NCI-H524 (cell line): ENCODE results near the gene SLC9C2.
"Not testable (repeated sequence)": the region's sequence is repeated elsewhere in the genome, so short reads cannot be mapped to it uniquely, and the experiment has no call there.

ENCODE experiments used
- DNase-seq, 2 experiments: peaks; one replicate each; lab custom pipeline; 2025; lab: John Stamatoyannopoulos, UW

The SLC9C2 gene

DNA sequence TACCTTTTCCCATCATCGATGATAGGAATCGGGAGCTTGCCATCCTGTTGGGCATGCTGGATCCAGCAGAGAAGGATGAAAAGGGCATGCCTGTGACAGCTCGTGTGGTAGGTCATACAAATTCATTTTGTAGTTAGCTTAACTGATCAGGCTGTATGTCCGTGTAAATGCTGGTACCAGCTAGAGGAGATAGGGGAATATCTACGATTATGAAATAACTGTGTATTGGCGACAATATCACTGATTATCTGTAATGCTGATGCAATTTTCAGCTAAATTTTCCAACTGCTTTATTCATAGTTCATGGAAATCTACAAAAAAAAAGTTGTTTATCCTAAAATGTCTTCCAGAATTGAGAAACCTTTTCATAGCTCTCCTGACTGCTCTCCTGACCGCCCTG, 117.5 kb downstream of the SLC9C2 start:
- no peak for DNase-seq

DNA sequence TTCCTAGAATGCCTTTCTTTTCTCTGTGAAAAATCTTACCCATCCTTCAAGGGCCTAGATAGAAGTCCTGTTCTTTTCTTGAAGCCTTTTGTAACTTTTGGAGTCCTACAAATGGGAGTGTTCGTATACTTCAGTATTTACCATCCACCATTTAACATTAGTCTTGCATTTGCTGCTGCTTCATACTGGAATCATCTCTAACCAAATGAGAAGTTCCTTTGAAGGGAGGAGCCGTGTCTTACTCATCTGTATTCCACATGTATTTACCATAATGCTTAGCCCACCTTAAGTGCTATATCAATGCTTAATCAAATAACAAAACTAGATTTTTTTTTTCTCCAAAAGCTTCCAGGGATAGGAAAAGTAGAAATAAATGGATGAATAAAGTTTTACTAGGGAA, 118.6 kb downstream of the SLC9C2 start:
- DNase-seq: no peak

DNA sequence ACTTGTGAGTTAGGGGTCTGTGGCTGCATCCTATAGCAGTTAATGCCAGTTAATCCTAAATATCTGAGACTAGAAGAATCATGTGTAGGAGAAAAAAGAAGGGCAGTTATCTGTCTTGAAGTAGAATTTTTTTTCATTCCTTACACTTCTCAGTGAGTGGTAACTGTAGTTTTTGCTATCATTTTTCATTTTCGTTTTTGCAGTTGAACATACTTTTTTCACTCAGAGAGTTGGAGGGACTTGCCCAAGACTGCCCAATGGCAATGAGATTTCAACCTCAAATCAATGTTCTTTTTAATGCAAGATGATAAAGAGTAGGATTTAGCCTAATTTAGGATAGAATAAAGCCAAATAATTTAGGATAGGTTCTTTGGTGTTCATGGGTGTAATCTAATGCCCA, 120.2 kb downstream of the SLC9C2 start:
- no peak for DNase-seq

DNA sequence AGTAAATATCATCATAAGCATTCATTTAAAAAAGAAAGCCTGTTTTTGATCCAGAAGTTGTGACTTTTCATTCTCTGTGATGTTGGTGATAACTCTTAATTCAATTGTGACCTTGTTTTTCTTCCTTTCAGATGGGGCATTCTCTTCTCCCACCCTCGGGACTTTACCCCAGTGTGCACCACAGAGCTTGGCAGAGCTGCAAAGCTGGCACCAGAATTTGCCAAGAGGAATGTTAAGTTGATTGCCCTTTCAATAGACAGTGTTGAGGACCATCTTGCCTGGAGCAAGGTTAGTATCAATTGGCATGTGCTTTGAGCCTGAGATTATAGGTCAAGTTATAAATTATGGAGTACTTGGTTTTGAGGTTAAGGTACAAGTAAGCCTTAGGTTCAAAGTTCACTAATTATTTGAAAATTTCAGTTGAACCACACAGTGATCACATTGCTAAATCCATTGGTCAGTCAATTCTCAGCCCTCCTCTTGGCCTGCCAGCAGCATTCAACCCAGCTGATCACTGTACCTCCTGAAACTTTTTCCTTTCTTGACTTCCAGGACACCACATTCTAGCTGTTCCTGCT, 121.6 kb downstream of the SLC9C2 start:
- DNase-seq: no peak

DNA sequence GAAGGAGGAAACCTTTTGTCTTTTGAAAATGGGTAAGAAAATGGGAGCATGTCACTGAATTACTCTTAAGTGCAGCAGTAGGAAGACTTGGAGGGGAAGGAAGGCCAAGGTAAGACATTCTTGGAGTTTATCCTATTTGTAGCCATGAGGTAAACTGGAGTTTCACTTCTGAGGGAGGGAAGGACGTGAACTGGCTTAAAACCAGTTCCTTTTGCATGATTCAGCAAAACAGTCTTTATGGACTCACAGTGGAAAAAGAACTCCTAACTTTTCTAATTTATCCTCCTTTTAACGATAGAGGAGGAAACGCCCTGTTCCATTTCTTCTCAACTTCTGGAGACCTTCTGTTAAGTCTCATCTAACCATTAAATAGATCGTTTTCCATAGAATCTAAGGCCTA, 123.2 kb downstream of the SLC9C2 start:
- no peak for DNase-seq

DNA sequence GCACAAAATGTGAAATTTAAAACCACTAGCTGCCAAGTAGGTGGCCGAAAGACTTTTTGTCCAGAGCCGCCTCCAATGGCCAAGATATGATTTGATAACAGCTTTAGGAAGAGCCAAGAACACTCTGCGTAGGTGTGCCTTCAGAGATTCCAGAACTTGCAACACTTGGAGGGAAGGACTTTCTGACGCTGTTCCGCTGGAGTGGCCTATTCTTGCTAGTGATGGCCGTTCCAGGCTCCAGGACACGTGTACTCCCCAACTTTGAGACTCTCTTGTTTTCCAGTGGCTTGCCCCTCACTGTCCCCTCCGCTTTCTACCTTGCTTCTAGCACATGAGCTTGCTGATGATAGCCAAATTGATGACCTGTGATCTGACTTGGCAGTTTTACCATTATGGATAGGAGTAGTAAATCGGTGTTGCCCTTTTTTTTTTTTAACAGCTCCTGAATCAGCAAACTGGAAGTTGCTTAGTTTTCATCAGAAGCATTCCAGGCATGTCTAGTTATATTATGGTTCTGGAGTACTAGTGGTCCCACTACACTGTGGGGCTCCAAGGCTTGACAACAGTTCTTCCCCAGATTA, 124.7 kb downstream of the SLC9C2 start:
- peak in 1 of 2 experiments; percentile 25 for DNase-seq

DNA sequence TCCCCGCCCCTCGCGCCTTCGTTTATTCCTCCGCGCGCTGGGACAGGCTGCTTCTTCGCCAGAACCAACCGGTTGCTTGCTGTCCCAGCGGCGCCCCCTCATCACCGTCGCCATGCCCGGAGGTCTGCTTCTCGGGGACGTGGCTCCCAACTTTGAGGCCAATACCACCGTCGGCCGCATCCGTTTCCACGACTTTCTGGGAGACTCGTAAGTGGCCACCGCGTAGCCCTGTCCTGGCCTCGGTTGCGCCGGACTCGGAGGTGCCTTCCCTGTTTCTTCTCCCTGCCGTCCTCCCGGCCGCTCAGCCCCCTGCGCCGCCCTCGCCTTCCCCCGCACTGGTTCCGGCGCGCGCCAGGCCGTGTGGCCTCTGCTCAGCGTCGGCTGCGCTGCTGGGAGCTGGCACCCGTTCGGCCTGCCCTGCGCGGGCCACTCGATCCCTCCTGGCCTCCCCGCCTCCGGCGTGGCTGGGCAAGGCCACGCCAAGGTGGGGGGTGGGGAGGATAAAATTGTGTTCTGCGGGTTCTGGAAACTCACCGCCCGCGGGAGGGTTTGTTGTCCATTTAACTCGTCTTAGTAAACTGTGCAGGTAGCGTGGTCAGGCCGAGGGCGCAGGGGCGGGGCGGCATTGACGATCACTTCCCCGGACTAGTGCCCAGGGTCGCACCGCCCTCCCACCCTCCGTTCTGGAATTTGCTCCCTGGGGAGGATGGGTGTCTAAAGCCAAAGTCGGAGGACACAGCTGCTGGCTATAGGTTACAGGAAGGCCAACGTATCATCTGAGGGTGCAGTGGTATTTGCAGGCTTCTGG, 125.4 kb downstream of the SLC9C2 start, which contains the start of gene PRDX6:
PRDX6 (plus strand) TSS at position 50 of the 808 bp plus-strand sequence; CDS start at position 113, 63 bp downstream.
- peak; percentile 79 to 88 for DNase-seq

DNA sequence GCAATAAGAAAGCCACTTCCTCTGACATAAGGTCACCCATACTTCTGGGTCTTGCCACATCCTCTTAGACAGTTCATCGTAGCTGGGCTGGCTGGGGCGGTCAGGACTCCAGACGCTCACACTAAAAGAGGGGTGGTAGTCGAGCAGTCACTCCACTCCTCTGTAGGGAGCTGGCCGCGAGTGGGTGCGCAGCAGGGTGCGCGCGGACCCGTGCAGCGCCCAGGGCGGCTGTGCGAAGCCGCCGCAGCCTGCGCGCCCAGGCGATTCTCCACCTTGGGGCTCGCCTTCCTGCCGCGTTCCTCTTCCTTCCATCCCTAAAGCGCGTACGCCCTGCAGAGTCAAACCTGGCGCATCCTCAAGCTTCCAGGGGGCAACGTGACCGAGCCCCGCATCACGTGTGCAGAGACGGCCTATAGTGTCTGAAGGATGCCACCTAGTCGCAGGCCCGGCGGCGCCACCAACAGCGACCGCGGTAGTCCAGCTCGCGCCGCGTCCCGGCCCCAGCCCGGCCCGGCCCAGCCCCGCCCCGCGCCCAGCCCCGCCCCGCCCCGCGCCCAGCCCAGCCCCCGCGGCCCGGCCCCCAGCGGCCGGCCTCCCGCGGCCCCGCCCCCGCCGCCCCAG, 126.1 kb downstream of the SLC9C2 start:
- peak; percentile 79 to 95 for DNase-seq

DNA sequence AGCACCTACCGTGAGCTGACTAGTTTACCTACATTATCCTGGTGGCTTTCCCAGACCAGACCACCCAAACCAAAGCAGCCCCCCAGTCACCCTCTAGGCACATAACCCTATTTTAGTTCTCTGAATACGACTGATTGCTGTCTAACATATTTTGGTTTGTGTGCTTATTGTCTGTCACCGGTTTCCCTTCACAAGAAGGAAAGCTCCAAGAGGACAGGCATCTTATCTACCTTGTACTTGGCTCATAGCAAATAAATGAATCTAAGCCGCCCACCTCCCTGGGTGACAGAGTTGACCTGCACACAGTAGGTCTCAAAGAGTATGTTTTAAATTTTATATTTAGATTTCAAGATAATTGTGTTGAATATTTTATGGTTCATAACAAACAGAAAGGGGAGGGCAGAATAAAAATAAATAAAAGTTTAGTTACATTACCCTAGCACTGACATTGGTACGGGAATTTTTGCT, 126.6 kb downstream of the SLC9C2 start:
- DNase-seq: peak in 1 of 2 experiments; percentile 34

DNA sequence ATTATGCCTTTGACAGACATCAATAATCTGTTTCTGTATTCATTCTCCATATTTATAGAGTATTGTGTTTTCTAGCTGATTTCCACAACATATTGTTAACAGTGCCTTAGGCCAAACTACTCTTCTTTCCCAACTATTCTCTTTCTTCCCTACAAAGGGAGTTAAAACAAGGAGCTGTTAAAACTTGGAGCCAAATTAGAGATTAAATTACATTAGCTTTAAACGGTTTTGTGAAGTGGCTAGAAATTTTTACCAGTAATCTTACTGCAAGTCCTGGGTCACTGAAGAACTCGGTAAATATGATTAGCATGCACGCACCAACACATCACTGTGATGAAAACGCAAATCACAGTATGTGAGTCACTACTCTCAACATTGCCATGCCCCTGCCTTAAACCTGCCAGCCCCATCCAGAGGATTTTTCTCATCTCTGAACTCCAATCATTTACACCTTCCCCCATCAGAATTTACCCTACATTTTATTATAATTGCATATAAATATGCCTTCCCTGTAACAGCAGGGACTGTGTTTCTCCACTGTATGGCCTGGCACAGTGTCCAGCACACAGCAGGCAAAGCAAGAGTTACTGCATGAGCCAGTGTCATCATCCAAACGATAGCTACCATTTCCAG, 127.2 kb downstream of the SLC9C2 start:
- DNase-seq: peak in 1 of 2 experiments; percentile 34

DNA sequence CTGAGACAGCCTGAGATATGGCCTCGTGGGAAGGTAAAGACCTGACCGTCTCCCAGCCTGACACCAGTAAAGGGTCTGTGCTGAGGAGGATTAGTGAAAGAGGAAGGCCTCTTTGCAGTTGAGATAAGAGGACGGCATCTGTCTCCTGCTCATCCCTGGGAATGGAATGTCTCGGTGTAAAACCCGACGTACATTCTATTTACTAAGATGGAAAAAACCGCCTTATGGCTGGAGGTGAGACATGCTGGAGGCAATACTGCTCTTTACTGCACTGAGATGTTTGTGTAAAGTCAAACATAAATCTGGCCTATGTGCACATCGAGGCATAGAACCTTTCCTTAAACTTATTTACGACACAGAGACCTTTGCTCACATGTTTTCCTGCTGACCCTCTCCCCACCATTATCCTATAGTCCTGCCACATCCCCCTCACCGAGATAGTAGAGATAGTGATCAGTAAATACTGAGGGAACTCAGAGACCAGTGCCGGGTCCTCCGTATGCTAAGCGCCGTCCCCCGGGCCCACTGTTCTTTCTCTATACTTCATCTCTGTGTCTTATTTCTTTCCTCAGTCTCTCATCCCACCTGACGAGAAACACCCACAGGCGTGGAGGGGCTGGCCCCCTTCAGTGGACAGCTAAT, 128.0 kb downstream of the SLC9C2 start:
- peak; percentile 56 to 75 for DNase-seq

DNA sequence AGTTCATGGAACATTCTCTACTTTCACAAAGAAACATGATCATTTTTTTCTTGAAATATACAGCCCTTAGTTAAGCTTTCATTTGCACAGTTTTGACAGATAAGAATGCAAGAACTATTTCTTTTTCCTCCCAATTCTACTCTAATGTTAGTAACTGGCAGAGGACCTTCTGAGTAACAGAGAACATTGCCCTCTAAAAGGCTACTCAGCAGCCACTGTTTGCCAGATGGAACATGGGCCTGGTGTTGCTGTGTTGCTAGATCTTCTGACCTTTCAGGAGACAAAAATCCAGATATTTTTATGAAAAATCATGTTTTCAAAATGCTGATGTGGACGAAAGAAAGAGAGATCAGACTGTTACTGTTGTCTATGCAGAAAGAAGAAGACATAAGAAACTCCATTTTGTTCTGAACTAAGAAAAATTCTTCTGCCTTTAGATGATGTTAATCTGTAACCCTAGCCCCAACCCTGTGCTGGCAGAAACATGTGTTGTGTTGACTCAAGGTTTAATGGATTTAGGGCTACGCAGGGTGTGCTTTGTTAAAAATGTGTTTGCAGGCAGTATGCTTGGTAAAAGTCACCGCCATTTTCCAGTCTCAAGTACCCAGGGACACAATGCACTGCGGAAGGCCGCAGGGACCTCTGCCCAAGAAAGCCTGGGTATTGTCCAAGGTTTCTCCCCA, 128.6 kb downstream of the SLC9C2 start:
- peak; percentile 42 to 65 for DNase-seq

DNA sequence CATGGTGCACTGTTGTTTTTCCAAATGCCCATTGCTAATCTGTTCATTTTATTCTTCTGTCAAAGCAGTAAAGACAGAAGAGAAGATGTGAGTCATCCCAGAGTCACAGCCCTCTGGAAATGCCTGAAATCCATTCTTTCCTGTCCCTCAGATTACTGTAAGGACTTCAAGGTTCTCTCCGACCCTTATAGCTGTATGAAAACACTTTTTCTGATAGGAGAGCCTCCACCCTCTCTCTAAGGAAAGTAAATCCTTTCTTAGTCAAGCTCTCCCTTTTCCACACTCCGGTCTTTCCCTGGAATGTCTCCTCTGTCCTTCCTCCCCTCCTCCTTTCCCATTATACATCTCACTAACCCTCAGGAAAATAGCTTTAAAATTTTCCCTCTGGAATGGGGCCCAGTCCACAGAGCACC, 129.3 kb downstream of the SLC9C2 start:
- DNase-seq: no peak

DNA sequence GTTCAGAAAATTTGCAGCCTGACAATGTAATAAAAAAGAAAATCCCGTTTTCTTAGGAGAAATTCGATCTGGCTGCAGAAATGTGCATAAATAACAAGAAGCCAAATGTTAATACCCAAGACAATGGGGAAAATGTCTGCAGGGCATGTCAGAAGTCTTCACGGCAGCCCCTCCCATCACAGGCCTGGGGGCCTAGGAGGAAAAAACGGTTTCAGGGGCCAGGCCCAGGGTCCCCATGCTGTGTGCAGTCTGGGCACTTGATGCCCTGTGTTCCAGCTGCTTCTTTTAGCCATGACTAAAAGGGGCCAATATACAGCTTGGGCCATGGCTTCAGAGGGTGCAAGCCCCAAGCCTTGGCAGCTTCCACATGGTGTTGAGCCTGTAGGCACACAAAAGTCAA, 132.3 kb downstream of the SLC9C2 start:
- no peak for DNase-seq

DNA sequence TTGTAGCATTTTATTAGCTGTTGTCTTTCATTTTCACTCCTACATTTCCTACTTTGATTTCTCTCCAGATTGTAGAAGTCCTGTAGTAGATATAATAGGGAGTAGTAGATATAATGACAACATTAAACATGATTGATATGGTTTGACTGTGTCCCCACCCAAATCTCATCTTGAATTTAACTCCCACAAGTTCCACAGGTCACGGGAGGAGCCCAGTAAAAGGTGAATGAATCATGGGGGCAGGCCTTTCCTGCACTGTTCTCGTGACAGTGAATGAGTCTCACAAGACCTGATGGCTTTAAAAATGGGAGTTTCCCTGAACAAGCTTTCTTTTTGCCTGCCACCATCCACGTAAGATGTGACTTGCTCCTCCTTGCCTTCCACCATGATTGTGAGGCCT, 133.2 kb downstream of the SLC9C2 start:
- DNase-seq: no peak

DNA sequence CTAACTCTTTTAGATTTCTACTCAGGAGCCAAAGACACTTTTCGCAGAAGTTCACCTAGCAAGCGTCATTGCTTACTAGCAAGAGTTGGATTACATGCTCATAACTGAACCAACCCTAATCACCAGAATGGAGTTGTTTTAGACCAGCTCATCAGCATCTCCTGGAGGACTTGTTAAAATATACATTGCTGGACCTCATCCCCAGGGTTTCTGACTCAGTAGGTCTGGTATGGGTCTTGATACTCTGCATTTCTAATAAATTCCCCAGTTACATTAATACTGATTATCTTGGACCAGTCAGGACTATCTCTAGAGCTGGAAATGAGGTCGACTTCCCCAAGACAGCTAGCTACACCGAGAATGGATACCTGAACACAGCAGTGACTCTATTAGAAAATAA, 135.4 kb downstream of the SLC9C2 start:
- DNase-seq: no peak

DNA sequence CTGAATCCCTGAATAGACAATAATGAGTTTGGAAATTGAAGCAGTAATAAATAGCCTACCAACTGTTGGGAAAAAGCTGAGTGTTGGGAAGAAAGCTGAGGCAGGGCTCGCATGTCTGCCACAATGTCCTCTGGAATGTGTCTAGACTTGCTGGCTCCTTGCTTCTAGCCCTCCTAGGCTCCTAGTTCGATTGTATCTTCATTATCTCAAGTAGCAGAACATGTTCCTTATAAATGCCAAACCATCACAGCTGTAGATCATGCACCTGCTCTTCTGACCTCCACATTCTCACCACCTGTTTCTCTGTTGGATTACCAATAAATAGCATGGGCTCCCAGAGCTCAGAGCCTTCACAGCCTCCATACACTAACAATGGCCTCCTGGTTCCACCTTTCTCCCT, 138.7 kb downstream of the SLC9C2 start:
- not testable (repeated sequence) for DNase-seq

DNA sequence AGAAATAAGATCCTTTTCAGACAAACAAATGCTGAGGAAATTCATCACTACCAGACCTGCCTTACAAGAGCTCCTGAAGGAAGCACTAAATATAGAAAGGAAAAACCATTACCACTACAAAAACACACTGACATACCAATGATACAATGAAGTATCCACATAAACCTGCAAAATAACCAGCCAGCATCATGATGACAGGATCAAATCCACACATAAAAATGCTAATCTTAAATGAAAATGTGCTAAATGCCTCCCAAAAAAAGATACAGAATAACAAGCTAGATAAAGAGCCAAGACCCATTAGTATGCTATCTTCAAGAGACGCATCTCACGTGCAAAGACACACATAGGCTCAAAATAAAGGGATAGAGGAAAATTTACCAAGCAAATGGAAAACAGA, 140.2 kb downstream of the SLC9C2 start:
- DNase-seq: not testable (repeated sequence)

DNA sequence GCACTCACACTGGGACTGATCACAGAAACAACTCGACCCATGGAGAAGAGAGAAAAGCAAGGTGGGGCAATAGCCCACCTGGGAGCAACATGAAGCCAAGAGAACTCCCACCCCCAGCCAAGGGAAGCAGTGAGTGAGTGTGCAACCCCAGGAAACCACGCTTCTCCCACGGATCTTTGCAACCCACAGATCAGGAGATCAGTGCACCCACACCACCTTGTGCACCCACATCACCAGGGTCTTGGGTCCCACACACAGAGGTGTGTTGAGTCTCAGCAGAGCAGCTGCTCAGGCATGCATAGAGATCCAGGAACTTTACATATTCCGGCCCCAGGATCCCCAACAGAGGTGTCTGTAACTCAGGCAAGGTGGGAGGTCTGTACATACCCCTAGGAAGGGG, 143.0 kb downstream of the SLC9C2 start:
- DNase-seq: no peak

DNA sequence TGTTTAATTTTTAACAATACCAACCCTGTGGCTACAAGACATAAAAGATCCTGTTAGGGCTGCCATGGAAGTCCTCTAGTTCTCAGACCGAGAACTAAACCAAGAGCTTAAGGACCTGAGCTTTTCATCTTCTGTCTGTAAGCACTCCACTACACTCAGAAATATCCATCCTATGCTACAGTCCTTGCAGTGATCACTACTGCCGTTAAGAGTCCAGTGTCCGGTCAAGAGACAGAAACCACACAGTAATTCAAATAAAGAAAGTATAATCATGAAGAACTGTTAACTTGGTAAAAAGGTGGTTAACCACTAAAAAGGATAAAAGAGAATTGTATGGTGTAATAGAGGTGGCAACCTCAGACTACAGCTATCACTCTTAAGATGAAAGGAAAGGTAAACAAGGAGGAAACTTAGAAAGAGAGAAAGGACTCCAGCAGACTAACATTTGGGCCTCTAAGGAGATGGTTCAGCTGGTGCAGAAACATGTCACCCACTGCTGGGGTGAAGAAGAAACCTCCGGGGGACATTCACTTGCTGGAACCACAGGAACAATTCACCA, 147.8 kb downstream of the SLC9C2 start:
- DNase-seq: no peak

DNA sequence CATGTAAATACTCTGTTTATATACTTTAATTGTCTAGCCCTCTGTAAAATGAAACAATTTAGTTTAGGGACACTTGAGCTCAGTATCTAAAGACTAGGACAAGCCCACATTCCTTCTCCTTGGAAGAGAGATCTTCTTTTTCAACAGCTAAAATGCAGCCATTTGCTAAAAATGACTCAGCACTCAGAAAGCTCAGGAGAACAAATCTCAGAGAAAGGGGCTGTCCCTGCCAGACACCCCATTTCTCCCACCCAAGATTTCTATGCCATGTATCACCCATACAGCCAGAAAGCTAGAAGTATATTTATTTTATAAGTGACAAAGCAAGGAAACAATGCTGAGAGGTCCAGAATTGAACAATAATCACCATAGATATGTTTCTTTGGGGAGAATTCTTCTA, 148.9 kb downstream of the SLC9C2 start:
- no peak for DNase-seq
